Panc1 (cell line): ENCODE data around the gene EIF4EBP2. TPM values are rescaled to one million over a fixed set of nuclear protein-coding genes. Genes with fewer than 3 reads are reported as not detected.
A peak's percentile ranks its signal among the peaks of the same experiment; 100 is the strongest.

Experiments used
- ATAC-seq: fragments of 200-7000 bp; cut with Tn5 transposase; 2 replicates; pipeline ENCODE4 v1.9.1; 2020; ENCODE audit warnings: mild to moderate bottlenecking, moderate library complexity
- BruUV-seq: library from RNA; stranded (reverse); fragments of 400-500 nt; replicated peaks from 2 replicates; lab custom pipeline; 2021; lab: Mats Ljungman, UMichigan
- CTCF ChIA-PET: fragments of 300-600 bp; sonication (Branson Sonifier 250); formaldehyde crosslinking; loops from one replicate; lab custom pipeline; 2022; ENCODE audit warnings: antibody characterized with exemption; lab: Charles Lee
- POLR2A ChIA-PET: fragments of 300-600 bp; sonication (Branson Sonifier 250); formaldehyde crosslinking; loops from one replicate; lab custom pipeline; 2022; ENCODE audit warnings: antibody characterized with exemption; lab: Charles Lee
- DNase-seq: peaks from one replicate; pipeline ENCODE4 v3.0.0-alpha.2; 2010; ENCODE audit warnings: low read depth, low spot score
- H3K27ac ChIP-seq: 2 replicates; pipeline ENCODE4 v1.5.1; 2011; ENCODE audit warnings: mild to moderate bottlenecking, low read length, inconsistent platforms
- H3K27me3 ChIP-seq: fragments of 200-500 bp; sonication (Bioruptor generic); 2 replicates; pipeline ENCODE4 v1.6.0; 2014; ENCODE audit warnings: low read length, inconsistent platforms; ENCODE audit not compliant: control insufficient read depth, insufficient read depth
- H3K36me3 ChIP-seq: fragments of 200-500 bp; sonication (Bioruptor generic); 2 replicates; pipeline ENCODE4 v1.5.1; 2014; ENCODE audit warnings: inconsistent platforms, mild to moderate bottlenecking, low read length, moderate library complexity; ENCODE audit not compliant: control insufficient read depth, insufficient read depth
- H3K4me1 ChIP-seq: 2 replicates; pipeline ENCODE4 v1.5.1; 2011; ENCODE audit warnings: inconsistent platforms, mild to moderate bottlenecking, low read length, moderate library complexity; ENCODE audit not compliant: control insufficient read depth, insufficient read depth
- H3K4me3 ChIP-seq, 2 experiments: 2 replicates each; pipeline ENCODE4 v1.5.1; 2011 to 2012; ENCODE audit warnings: low read depth in 2 of 2, low read length in 2 of 2, mild to moderate bottlenecking in 2 of 2, inconsistent platforms in 1 of 2, moderate library complexity in 1 of 2
- H3K9me3 ChIP-seq: fragments of 200-500 bp; sonication (Bioruptor generic); 2 replicates; pipeline ENCODE4 v1.5.1; 2014; ENCODE audit warnings: low read depth, mild to moderate bottlenecking, inconsistent platforms, low read length, moderate library complexity; ENCODE audit not compliant: control insufficient read depth, insufficient read depth
- CTCF ChIP-seq: fragments of 450-650 bp; IDR thresholded peaks from 2 replicates; pipeline ENCODE4 v1.5.1; 2017; ENCODE audit warnings: mild to moderate bottlenecking
- POLR2AphosphoS5 ChIP-seq: IDR thresholded peaks from 2 replicates; pipeline ENCODE4 v1.6.1; 2012; ENCODE audit warnings: mild to moderate bottlenecking, low read depth, low read length, moderate library complexity
- REST ChIP-seq, 2 experiments: IDR thresholded peaks; 2 replicates each; pipeline ENCODE4 v1.6.1; 2011 to 2012; ENCODE audit warnings: low read depth in 2 of 2, control low read depth in 1 of 2, low read length in 1 of 2, mild to moderate bottlenecking in 1 of 2, moderate library complexity in 1 of 2; ENCODE audit not compliant: insufficient read depth in 1 of 2
- SIN3A ChIP-seq: IDR thresholded peaks from 2 replicates; pipeline ENCODE4 v1.6.1; 2012; ENCODE audit warnings: low read depth, mild to moderate bottlenecking, low read length, moderate library complexity, borderline replicate concordance; ENCODE audit not compliant: insufficient read depth
- TCF7L2 ChIP-seq: IDR thresholded peaks from 2 replicates; pipeline ENCODE4 v1.6.1; 2011; ENCODE audit warnings: mild to moderate bottlenecking, low read depth, low read length, inconsistent platforms
- in situ Hi-C: cut with HindIII; loops from 2 replicates; pipeline ENCODE4 v1.10.0; 2016; ENCODE audit warnings: low sequenced_read_pairs, low pct_unique_long_range_greater_than_20kb
- intact Hi-C: fragments of 100-400 bp; cut with micrococcal nuclease; formaldehyde crosslinking; loops from one replicate; pipeline ENCODE4 v1.10.0; 2022; ENCODE audit not compliant: unreplicated experiment
- total RNA-seq: library from RNA; stranded (reverse); gene quantifications from one replicate; pipeline ENCODE4 v1.2.1, GENCODE V29; 2021; ENCODE audit not compliant: unreplicated experiment

Gene EIF4EBP2
- total RNA-seq, 1 experiment from 2014 or later: 48.2 TPM

GRCh38 chr10:70378122-70378521 lies 25.8 kb upstream of the EIF4EBP2 start:
- intact Hi-C loops: no loop called here
- peak overlapping the region; percentile 45 for H3K27ac ChIP-seq
- ChIA-PET POLR2A (interaction anchor here (0.7 kb wide), 1 partner anchor 54 kb away, joined by 12 read pairs; no protein-coding TSS in a partner anchor), CTCF (interaction anchor here (0.6 to 0.7 kb wide), 2 partner anchors 10 to 155 kb away, joined by 3 to 13 read pairs; no protein-coding TSS in a partner anchor)
- ATAC-seq (no peak), DNase-seq (peak; percentile 88)
- peaks cover 55% of the 10 kb centered on the region for H3K4me1 ChIP-seq
- BruUV-seq: no TSS peak
- TF ChIP-seq TCF7L2: no peak
- no peak for TF ChIP-seq POLR2AphosphoS5
- TF ChIP-seq SIN3A: no peak
- TF ChIP-seq REST (IDR thresholded peaks at IDR 0.05; ENCODE audit: insufficient read depth in 1 of 2, low read depth in 2 of 2, low read length in 1 of 2): no peak
- no peak for TF ChIP-seq CTCF
- H3K36me3 ChIP-seq: no peaks in the 10 kb centered on the region
- in situ Hi-C loops: no loop called here
- no peak overlapping the region for H3K4me3 ChIP-seq
- H3K27me3 ChIP-seq: no peaks in the 10 kb centered on the region
- no peaks in the 10 kb centered on the region for H3K9me3 ChIP-seq

- no TSS peak for BruUV-seq
- H3K27me3 ChIP-seq: no peaks in the 10 kb centered on the region
- H3K36me3 ChIP-seq: no peaks in the 10 kb centered on the region
- POLR2A ChIA-PET: no interaction called here
- in situ Hi-C loops: no loop called here
- H3K4me3 ChIP-seq: no peak overlapping the region
- no peaks in the 10 kb centered on the region for H3K9me3 ChIP-seq
- TF ChIP-seq CTCF (peak; percentile 94), SIN3A (no peak), REST (IDR thresholded peaks at IDR 0.05; ENCODE audit: insufficient read depth in 1 of 2, low read depth in 2 of 2, low read length in 1 of 2) (no peak)
- ATAC-seq (no peak), DNase-seq (no peak)
- CTCF ChIA-PET: interaction anchor here (0.5 to 1.7 kb wide), 8 partner anchors 8 to 421 kb away, joined by 3 to 7 read pairs (median 4); no protein-coding TSS in a partner anchor
- H3K27ac ChIP-seq: peak overlapping the region; percentile 46; the same call in 1 of the 2 replicates
- peaks cover 57% of the 10 kb centered on the region for H3K4me1 ChIP-seq
- intact Hi-C loops: no loop called here
These were observed 24.3 kb upstream of the EIF4EBP2 start for GRCh38 chr10:70379581-70380176.
